Stimulated activated CD8-positive, alpha-beta memory T cell treated with anti-CD3 and anti-CD28 coated beads, Interleukin-2, amount 100 ng/mL, for 48 hours (primary cell): ENCODE data around the gene DDO.

ENCODE experiments used
- DNase-seq, 2 donors: peaks; one replicate each; pipeline ENCODE4 v3.0.0-alpha.2; 2020; ENCODE audit warnings: low read depth in 2 of 2

Gene DDO

DNA sequence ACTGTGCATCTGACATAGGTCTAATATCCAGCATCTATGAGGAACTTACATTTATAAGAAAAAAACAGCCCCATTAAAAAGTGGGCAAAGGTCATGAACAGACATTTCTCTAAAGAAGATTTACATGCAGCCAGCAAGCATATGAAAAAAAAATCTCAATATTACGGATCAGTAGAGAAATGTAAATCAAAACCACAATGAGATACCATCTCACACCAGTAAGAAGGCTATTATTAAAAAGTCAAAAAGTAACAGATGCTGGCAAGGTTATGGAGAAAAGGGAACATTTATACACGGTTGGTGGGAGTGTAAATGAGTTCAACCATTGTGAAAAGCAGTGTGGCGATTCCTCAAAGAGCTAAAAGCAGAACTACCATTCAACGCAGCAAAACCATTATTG is 70.3 kb downstream of the DDO start:
- no peak for DNase-seq

- DNase-seq = no peak
Measured at GRCh38 chr6:110342759-110343158, 72.6 kb downstream of the DDO start.
